Stimulated activated CD8-positive, alpha-beta memory T cell treated with anti-CD3 and anti-CD28 coated beads, Interleukin-12 subunit alpha, Interleukin-12 subunit beta, amount 100 ng/mL, for 24 hours (primary cell): ENCODE measurements around the gene TPD52L2.
A peak's percentile ranks its signal among the peaks of the same experiment; 100 is the strongest.
"Not testable (repeated sequence)": the region's sequence is repeated elsewhere in the genome, so short reads cannot be mapped to it uniquely, and the experiment has no call there.

Source experiments
- DNase-seq: peaks from one replicate; pipeline ENCODE4 v3.0.0-alpha.2; 2020; ENCODE audit errors: extremely low read depth

The TPD52L2 gene

DNA sequence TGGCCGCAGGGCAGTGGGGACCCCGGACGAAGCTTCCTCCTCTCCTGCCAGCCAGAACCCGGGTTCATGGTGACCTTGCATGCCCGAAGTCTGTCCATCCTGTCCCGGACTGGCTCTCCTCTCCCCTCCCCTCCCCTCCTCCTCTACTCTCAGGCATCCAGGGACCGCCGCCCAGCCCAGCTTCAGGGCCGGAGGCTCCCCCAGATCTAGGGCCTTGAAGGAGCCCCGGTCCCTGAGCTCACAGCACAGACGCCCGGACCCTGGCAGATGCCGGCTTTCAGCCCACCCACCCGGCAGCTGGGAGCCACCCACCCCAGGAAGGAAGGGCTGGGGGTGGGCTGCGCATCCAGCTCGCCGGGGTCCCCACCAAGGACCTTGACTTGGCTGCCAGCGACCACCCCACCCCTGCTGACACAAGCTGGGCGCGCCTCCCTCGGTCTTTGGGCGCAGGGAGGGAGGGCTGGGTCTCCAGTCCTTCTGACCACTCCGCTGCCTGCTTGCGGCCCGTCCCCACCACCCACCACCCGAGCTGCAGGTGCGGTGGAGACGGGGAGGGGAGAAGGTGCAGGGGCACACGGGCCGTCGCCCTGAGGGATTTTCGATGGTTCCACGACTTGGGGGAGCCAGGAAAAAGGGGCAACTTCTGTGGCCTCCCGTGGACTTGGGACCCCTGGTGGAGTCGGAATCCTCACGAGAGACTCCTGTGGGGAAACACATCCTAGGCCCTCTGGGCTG lies 9.5 kb upstream of the TPD52L2 start:
- DNase-seq, result no peak

GRCh38 chr20:63856098-63856511 lies 9.0 kb upstream of the TPD52L2 start:
- no peak for DNase-seq

GRCh38 chr20:63857764-63858392 lies 7.2 kb upstream of the TPD52L2 start:
- DNase-seq, result no peak

DNA sequence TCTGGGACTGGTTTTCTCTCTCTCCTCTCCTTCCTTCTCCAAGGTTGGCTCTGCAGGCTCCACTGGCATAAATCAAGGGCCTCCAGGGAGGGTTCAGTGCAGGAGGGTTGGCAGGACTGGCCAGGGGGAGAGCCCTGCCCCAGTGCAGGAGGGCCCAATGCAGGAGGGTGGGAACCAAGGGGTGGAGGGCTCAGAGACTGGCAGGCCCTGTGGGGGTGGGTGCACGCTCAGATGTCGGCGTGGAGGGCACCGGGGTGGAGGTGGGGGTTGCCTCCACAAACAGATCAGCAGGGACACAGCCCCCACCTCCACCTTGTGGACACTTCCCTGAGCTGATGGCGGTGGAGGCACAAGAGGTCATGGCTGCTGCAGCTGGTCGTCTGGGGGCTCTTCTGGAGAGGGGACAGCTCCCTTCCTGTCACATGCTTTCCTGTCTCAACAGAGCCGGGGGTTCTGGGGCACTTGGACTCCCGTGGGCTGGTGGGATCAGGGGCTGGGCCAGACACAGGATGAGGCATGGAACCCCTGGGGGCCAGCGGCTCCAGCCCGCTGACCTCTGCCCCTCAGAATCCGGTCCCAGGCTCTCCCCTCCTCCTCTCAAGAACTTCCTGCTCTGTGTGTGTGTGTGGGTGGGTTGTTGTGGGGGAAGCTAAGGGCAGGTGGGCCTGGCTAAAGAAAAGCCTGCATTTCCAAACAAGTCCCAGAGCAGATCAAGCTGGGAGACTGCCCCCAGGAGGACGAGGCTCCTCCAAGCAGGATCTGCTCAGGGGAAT lies 6.5 kb upstream of the TPD52L2 start:
- DNase-seq, result no peak

GRCh38 chr20:63859166-63859699 lies 5.8 kb upstream of the TPD52L2 start:
- DNase-seq, result no peak

DNA sequence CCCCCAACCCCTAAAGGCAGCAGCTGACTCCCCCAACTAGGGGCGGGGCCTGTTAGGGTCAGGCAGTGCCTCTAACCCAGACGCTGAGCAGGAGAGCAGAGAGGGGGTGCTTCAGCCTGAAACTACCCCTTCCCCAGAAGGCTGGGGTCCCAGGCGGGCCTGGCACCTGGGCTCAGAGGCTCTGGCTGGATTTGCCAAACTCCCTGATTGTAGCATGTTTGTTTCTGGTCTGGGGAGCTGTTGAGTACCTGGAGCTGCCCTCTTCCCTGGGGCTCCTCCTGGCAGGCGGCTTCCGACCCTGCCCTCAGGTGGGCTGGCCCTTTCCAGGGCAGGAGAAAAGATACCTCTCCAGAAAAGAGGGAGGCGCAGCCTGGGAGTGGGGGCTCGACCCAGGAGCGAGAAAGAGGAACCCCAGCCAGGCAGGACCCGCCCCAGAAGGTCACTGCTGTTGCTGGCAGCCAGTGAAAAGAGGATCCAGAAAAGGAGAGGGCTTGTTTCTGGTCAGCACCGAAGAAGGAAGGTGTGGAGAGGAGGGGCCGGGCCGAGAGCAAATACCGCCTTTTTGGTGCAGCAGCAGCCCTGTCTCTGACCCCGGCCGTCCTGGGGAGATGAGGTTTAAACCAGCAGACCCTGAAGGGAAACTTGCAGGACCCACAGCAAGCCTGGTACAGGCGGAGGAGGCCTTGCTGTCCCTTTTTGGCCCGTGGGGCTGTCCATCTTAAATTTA lies 4.6 kb upstream of the TPD52L2 start:
- no peak for DNase-seq

GRCh38 chr20:63861365-63861934 lies 3.6 kb upstream of the TPD52L2 start, which contains the start of gene ABHD16B:
Gene ABHD16B, plus strand, starts transcription at chr20:63861498. Its CDS starts 43 bp downstream, at chr20:63861541.
- DNase-seq, result no peak

- DNase-seq, result no peak
Observed at GRCh38 chr20:63861981-63862901, 2.8 kb upstream of the TPD52L2 start.

DNA sequence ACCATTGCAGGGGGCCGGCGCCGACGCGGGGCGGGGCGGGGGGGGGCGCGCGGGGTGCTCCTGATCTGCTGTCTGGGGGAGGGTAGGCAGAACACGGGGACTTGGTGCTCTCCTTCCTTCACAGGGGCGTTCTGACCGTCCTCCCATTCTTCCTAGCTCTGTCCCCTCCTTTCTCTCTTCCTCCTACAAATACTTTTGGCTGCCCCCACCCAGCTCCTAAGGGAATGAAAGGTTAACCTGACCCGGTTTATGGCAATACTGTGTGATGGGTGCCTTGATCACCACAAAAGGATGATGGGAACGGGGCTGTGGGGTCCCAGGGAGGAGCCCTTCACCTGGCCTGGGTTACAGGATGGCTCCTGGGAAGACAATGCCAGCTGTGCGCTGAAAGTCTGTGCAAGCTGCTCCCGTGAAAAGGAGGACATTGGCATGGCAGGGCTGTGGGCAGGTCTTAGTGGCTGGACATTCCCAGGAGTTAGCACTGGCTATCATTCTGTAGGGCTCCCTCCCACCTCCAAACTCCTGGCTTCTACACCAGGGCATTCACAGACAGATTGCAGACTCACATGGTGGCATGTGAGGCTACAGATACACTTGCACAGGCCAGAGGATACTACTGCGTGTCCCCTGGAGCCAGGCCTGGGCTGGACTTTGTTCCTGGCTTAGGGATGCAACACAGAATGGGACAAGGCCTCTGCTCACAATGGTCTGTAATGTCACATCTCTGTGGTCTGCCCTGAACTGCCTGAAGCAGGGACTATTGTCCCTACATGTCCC lies 1.9 kb upstream of the TPD52L2 start:
- no peak for DNase-seq

DNA sequence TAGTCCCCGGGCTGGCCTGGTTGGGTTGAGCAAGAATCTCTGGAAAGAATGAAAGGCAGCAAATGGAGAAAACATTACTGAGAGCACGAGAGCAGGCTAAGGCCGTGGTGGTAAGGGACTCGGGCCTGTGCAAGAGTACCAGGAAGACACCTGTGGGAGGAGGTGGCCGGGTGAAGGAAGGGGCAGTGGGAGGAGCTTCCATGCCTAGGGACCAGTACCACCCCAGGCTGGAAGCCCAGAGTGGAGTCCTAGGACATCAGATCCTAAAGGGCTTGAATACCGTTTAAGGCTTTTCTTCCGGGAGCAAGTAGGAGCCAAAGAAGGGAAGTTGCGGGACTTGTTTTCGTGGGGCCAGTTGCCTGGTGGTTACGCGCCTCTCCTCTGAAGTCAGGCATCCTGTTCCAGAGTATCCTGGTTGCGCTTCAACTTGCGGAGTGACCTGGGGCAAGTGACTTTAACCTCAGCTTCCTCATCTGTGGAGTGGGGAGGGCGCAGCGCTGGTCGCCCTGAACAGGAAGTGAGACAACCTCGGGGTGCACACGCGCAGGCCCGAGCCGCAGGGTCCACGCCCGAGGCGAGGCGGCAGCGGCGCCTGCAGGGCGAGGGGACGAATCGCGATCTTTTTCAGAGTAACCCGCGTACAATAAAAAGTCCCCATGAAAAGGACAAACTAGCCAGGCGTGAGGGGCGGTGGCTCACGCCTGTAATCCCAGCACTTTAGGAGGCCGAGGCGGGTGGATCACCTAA lies 1.1 kb upstream of the TPD52L2 start:
- peak; percentile 48 for DNase-seq

- DNase-seq, result no peak
Observed at GRCh38 chr20:63864545-63864977, 509 bp upstream of the TPD52L2 start.

- DNase-seq, result not testable (repeated sequence)
Observed at GRCh38 chr20:63867042-63867441, 2.0 kb downstream of the TPD52L2 start.

GRCh38 chr20:63868264-63868663 lies 3.2 kb downstream of the TPD52L2 start:
- no peak for DNase-seq

GRCh38 chr20:63873477-63873971 lies 8.5 kb downstream of the TPD52L2 start:
- DNase-seq, result no peak

- DNase-seq, result not testable (repeated sequence)
Observed at GRCh38 chr20:63874241-63874640, 9.2 kb downstream of the TPD52L2 start.

DNA sequence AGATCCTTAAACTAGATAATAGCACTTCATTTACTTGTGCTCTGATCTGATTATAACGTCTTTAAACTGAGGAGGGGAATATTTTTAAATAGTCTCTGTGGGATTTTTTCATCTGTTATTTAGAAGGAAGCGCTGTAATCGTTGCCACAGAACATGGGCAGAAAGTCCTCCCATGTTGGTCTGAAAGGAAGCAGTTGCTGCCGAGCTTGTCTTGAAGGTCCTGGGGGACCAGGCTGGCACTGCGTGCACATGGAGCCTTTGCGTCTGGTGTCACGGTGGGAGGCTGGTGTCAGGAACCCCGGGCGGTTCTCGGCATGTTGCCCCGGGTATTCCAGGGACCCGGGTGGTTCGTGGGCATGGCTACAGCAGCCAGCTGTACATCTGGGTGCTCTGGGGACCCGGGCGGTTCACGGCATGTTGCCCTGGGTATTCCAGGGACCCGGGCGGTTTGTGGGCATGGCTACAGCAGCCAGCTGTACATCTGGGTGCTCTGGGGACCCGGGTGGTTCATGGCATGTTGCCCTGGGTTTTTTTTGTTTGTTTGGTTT lies 11.5 kb downstream of the TPD52L2 start:
- DNase-seq, result no peak

GRCh38 chr20:63877755-63878470 lies 12.8 kb downstream of the TPD52L2 start:
- no peak for DNase-seq
